OCI-LY7 (cell line): ENCODE measurements around the gene DCD. TPM values are rescaled to one million over a fixed set of nuclear protein-coding genes. Genes with fewer than 3 reads are reported as not detected.

ENCODE experiments used
- BruUV-seq: library from RNA; stranded (reverse); fragments of 400-500 nt; replicated peaks from 2 replicates; lab custom pipeline; 2021; lab: Mats Ljungman, UMichigan
- CTCF ChIA-PET: fragments of 300-600 bp; sonication (Branson Sonifier 250); formaldehyde crosslinking; loops from one replicate; lab custom pipeline; 2022; ENCODE audit warnings: antibody characterized with exemption; ENCODE audit not compliant: unreplicated experiment; lab: Charles Lee
- POLR2A ChIA-PET: fragments of 300-600 bp; sonication (Branson Sonifier 250); formaldehyde crosslinking; loops from one replicate; lab custom pipeline; 2022; ENCODE audit warnings: antibody characterized with exemption; lab: Charles Lee
- DNase-seq: peaks from one replicate; pipeline ENCODE4 v3.0.0-alpha.2; 2015; ENCODE audit warnings: low spot score
- H2AFZ ChIP-seq: fragments of 200-600 bp; sonication (generic), shearing (Covaris generic); 2 replicates; pipeline ENCODE4 v1.6.1; 2014; ENCODE audit warnings: mild to moderate bottlenecking, antibody characterized with exemption, low read length, moderate library complexity
- H3K27ac ChIP-seq: fragments of 200-600 bp; sonication (generic); 2 replicates; pipeline ENCODE4 v1.5.1; 2014; ENCODE audit warnings: mixed run types, low read depth, mild to moderate bottlenecking, moderate library complexity, low read length, inconsistent platforms; ENCODE audit not compliant: poor library complexity, severe bottlenecking
- H3K36me3 ChIP-seq: fragments of 200-600 bp; sonication (generic); 2 replicates; pipeline ENCODE4 v1.6.1; 2014; ENCODE audit warnings: mild to moderate bottlenecking, antibody characterized with exemption, low read length, moderate library complexity, mixed read lengths; ENCODE audit not compliant: insufficient read depth
- H3K4me1 ChIP-seq: fragments of 200-600 bp; sonication (generic); 2 replicates; pipeline ENCODE4 v1.5.1; 2014; ENCODE audit warnings: mild to moderate bottlenecking, low read length; ENCODE audit not compliant: insufficient read depth, poor library complexity, severe bottlenecking
- H3K4me2 ChIP-seq: fragments of 200-600 bp; sonication (generic); 2 replicates; pipeline ENCODE4 v1.6.1; 2014; ENCODE audit warnings: mild to moderate bottlenecking, low read length
- H3K4me3 ChIP-seq: fragments of 200-600 bp; sonication (generic); 2 replicates; pipeline ENCODE4 v1.5.1; 2014; ENCODE audit warnings: mild to moderate bottlenecking, low read depth, low read length; ENCODE audit not compliant: poor library complexity, severe bottlenecking
- H3K79me2 ChIP-seq: fragments of 200-600 bp; sonication (generic); 2 replicates; pipeline ENCODE4 v1.6.1; 2016; ENCODE audit warnings: low read depth, mild to moderate bottlenecking, low read length, moderate library complexity, mixed read lengths; ENCODE audit not compliant: insufficient read depth
- H3K9me2 ChIP-seq: fragments of 200-600 bp; sonication (generic); 2 replicates; pipeline ENCODE4 v1.6.1; 2016; ENCODE audit warnings: mild to moderate bottlenecking, low read length, mixed read lengths; ENCODE audit not compliant: insufficient read depth
- H3K9me3 ChIP-seq: fragments of 200-600 bp; sonication (generic); 2 replicates; pipeline ENCODE4 v1.6.1; 2014; ENCODE audit warnings: mild to moderate bottlenecking, mixed run types, low read length, mixed read lengths
- H4K20me1 ChIP-seq: fragments of 200-600 bp; sonication (generic); 2 replicates; pipeline ENCODE4 v1.6.1; 2014; ENCODE audit warnings: mild to moderate bottlenecking, antibody characterized with exemption, low read length, moderate library complexity, mixed read lengths; ENCODE audit not compliant: insufficient read depth
- EZH2phosphoT487 ChIP-seq: fragments of 200-600 bp; sonication (generic); IDR thresholded peaks from 2 replicates; pipeline ENCODE4 v1.6.1; 2018; ENCODE audit warnings: low read depth, borderline replicate concordance, mild to moderate bottlenecking, mixed run types, antibody characterized with exemption, low read length, moderate library complexity, mixed read lengths
- intact Hi-C: fragments of 100-400 bp; cut with micrococcal nuclease; formaldehyde crosslinking; loops from one replicate; pipeline ENCODE4 v1.10.0; 2022; ENCODE audit not compliant: unreplicated experiment
- total RNA-seq, 2 experiments: library from RNA; depleted of rRNA in 1 of 2; stranded (reverse); fragments of >200 nt in 1 of 2; shearing (Covaris generic) in 1 of 2; gene quantifications; 2 replicates each; pipeline ENCODE4 v1.2.3, GENCODE V29; 2014 to 2022
- TF ChIP-seq, protein P1 (sequence below): fragments of 200-600 bp; sonication (generic); conservative IDR thresholded peaks from 2 replicates; pipeline ENCODE4 v1.5.1; 2014; ENCODE audit warnings: mild to moderate bottlenecking, antibody characterized with exemption, low read length, moderate library complexity, mixed read lengths

DCD gene
- total RNA-seq, 2 experiments from 2014 or later: not detected

DNA sequence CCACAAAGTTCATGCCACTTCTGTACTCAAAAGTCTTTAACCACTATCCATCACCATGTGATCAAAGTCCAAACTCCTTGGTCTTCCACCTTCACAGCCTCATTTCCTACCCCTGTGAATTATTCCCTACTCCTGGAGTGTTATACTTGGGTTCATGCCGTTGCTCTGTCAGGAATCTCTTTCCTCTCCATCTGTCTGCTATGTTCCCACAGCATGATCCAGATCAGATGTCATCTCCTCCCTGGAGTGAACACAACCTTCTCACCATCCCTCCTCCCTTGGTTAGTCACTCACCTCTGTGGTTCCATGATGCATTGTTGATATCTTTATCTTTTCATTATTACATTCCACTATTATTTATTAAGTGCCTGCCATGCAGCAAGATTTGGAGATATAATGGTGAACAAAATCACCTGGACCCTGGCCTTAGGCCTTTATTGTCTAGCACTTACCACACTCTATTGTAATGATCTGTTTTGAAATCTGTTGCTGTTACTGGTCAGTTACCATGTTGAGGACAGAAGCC, 35.9 kb downstream of the DCD start:
- DNase-seq: no peak
- BruUV-seq: no TSS peak
- Histone ChIP-seq H3K79me2 (no peaks in the 10 kb centered on the region), H3K9me2 (no peaks in the 10 kb centered on the region), H3K36me3 (no peaks in the 10 kb centered on the region), H3K9me3 (no peaks in the 10 kb centered on the region), H3K4me2 (no peak overlapping the region), H2AFZ (no peak overlapping the region), H3K4me1 (no peaks in the 10 kb centered on the region), H3K4me3 (no peak overlapping the region), H4K20me1 (no peaks in the 10 kb centered on the region), H3K27ac (no peak overlapping the region)
- TF ChIP-seq, protein P1, sequence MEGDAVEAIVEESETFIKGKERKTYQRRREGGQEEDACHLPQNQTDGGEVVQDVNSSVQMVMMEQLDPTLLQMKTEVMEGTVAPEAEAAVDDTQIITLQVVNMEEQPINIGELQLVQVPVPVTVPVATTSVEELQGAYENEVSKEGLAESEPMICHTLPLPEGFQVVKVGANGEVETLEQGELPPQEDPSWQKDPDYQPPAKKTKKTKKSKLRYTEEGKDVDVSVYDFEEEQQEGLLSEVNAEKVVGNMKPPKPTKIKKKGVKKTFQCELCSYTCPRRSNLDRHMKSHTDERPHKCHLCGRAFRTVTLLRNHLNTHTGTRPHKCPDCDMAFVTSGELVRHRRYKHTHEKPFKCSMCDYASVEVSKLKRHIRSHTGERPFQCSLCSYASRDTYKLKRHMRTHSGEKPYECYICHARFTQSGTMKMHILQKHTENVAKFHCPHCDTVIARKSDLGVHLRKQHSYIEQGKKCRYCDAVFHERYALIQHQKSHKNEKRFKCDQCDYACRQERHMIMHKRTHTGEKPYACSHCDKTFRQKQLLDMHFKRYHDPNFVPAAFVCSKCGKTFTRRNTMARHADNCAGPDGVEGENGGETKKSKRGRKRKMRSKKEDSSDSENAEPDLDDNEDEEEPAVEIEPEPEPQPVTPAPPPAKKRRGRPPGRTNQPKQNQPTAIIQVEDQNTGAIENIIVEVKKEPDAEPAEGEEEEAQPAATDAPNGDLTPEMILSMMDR: no peak
- no peak for TF ChIP-seq EZH2phosphoT487
- intact Hi-C loops: no loop called here
- POLR2A ChIA-PET: no interaction called here
- CTCF ChIA-PET: no interaction called here

DNA sequence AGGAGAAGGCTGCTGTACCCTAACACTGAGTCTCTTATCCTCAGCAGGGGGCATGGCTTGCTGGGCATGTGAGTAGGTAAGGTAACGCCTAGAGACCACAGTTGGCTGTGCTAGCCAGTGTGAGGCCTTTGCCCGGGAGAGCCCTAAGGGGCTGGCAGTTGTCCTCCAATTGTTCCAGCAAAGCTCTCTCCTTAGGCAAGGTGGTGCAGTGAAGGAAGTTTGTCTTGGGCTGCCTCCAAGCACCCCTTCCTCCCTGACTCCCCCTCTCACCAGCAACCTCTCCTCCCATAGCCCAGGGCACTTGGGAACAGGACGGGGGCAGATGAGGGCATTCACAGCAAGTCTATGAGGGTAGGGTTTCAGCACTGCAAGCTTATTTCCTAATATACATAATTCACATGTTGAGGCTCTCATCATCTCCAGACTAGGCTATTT, 36.4 kb downstream of the DCD start:
- no peaks in the 10 kb centered on the region for H3K4me1 ChIP-seq
- H3K4me2 ChIP-seq: no peak overlapping the region
- no peaks in the 10 kb centered on the region for H3K9me2 ChIP-seq
- DNase-seq: no peak
- no peak for TF ChIP-seq EZH2phosphoT487
- TF ChIP-seq, protein P1: no peak
- H3K27ac ChIP-seq: no peak overlapping the region
- H4K20me1 ChIP-seq: no peaks in the 10 kb centered on the region
- H3K36me3 ChIP-seq: no peaks in the 10 kb centered on the region
- no TSS peak for BruUV-seq
- no peaks in the 10 kb centered on the region for H3K9me3 ChIP-seq
- no peaks in the 10 kb centered on the region for H3K79me2 ChIP-seq
- intact Hi-C loops: no loop called here
- no peak overlapping the region for H2AFZ ChIP-seq
- POLR2A ChIA-PET: no interaction called here
- H3K4me3 ChIP-seq: no peak overlapping the region
- CTCF ChIA-PET: no interaction called here

DNA sequence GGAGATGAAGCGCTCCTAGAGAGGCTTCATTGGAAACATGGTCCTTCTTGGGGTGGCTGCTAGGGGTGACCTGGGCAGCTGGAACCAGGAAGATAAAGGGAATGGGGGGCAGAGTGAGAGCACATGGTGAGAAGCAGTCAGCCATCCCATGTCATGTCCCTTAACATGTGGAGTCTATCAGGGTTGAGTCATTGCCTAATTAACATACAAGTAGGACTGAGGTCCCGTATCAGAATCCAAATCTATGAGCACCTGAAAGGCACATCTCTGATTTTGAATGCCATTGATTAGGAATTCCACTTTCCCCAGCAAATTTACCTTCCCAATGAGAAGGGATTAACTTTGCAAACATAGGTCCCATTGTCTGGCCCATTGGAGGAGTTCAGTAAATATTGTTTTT, 39.4 kb downstream of the DCD start:
- ChIA-PET POLR2A (interaction anchor here (0.6 kb wide), 1 partner anchor 122 kb away, joined by 3 read pairs; no protein-coding TSS in a partner anchor), CTCF (no interaction called here)
- Histone ChIP-seq H3K79me2 (no peaks in the 10 kb centered on the region), H3K4me2 (no peak overlapping the region), H4K20me1 (no peaks in the 10 kb centered on the region), H3K4me3 (no peak overlapping the region), H2AFZ (no peak overlapping the region), H3K4me1 (no peaks in the 10 kb centered on the region), H3K9me3 (no peaks in the 10 kb centered on the region), H3K36me3 (no peaks in the 10 kb centered on the region), H3K9me2 (no peaks in the 10 kb centered on the region), H3K27ac (no peak overlapping the region)
- no peak for DNase-seq
- intact Hi-C loops: no loop called here
- no TSS peak for BruUV-seq
- TF ChIP-seq EZH2phosphoT487: no peak
- TF ChIP-seq, protein P1: no peak
